Measurements from ENCODE around the gene GIMAP1.

Gene GIMAP1

DNA sequence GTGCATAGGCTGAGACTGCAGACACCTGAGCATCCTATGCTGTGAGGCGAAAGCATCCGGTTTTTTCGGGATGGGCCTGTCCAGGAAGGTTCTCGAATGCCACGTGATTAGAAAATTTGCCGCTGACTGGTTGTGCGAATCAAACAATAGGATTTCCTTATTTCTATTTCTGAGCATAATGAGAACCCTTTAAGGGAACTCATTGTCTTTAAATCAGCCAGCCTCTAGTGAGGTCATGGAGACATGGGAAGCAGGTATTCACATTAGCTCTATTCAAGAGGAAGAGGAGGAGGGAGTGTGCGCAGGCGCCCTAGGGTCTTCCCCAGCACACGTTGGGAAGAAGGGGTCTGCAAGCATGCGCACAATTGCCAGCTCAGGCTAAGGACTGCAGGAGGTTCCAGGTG is 5.6 kb downstream of the GIMAP1 start:
- H2AK5ac ChIP-seq (ENCODE audit: low read depth, low read length) = no peak overlapping the region
- peaks cover 0 to 3% of the 10 kb centered on the region in 2 donors for H3K9me3 ChIP-seq (replicated peaks in 1 of 2; ENCODE audit: control insufficient read depth in 2 of 2, insufficient read depth in 1 of 2, low read depth in 1 of 2, low read length in 2 of 2)
- H2BK5ac ChIP-seq (ENCODE audit: low read length) = no peak overlapping the region
- no peak overlapping the region for H2BK12ac ChIP-seq (ENCODE audit: low read length)
- peaks cover 2% of the 10 kb centered on the region for H3K79me1 ChIP-seq (ENCODE audit: low read depth, low read length)
- H3K36me3 ChIP-seq (replicated peaks in 1 of 2; ENCODE audit: control insufficient read depth in 2 of 2, insufficient read depth in 2 of 2, low read length in 2 of 2) = no peaks in the 10 kb centered on the region
- no peak overlapping the region for H3K23ac ChIP-seq (ENCODE audit: low read depth, low read length, poor library complexity)
- H4K8ac ChIP-seq (ENCODE audit: low read depth, low read length) = no peak overlapping the region
- H2BK15ac ChIP-seq (ENCODE audit: low read length) = no peak overlapping the region
- H2BK120ac ChIP-seq (ENCODE audit: low read depth, low read length) = no peak overlapping the region
- H2AFZ ChIP-seq (ENCODE audit: low read length) = no peak overlapping the region
- no peak overlapping the region for H3K4me3 ChIP-seq (ENCODE audit: low read length in 2 of 2)
- no peak overlapping the region for H3K4me2 ChIP-seq (ENCODE audit: insufficient read depth, low read length, poor library complexity, severe bottlenecking)
- H3K4ac ChIP-seq (ENCODE audit: low read length) = no peak overlapping the region
- H4K91ac ChIP-seq (ENCODE audit: low read depth, low read length, poor library complexity) = no peak overlapping the region
- no peak overlapping the region for H3K14ac ChIP-seq (ENCODE audit: low read length)
- WGBS, 2 donors (ENCODE audit: extremely low coverage in 2 of 2, insufficient read length in 2 of 2, insufficient replicate concordance in 1 of 2) = no CpG with 5 or more reads among the region's 11 CpGs
- DNase-seq (ENCODE audit: low spot score) = no peak
- no peaks in the 10 kb centered on the region for H3K4me1 ChIP-seq (ENCODE audit: control insufficient read depth in 2 of 2, insufficient read depth in 1 of 2, low read depth in 1 of 2, low read length in 2 of 2)
- peaks cover 0 to 9% (median 0%) of the 10 kb centered on the region in 3 experiments for H3K27me3 ChIP-seq (ENCODE audit: control insufficient read depth in 3 of 3, insufficient read depth in 3 of 3, low read depth in 1 of 3, low read length in 3 of 3)
- no peak overlapping the region for H3K27ac ChIP-seq (replicated peaks; ENCODE audit: low read length)
- no peak overlapping the region for H3K9ac ChIP-seq (ENCODE audit: low read depth, low read length, poor library complexity)
- H3K18ac ChIP-seq (ENCODE audit: low read length) = no peak overlapping the region

DNA sequence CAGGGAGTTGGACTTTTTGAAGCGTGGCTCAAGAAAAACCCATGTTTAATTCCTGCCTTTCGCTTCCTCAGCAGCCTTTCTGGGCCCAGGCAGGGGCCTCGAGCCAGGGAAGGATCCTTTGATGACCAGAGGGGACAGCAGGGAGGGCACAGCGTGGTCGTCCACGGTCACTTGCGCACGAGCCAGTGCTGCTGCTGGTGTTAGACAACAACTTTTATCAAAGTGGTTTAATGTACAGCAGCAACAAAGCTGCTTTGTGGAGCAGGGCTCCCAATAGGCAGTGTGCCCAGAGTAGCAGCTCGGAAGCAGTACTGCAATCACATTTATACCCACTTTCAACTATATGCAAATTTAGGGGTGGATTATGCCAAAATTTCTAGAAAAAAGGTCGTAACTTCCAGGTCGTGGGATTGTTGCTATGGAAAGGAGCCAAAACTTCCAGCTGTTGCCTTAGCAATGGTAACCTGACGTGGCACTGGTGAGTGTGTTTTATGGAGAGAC is 6.1 kb downstream of the GIMAP1 start:
- Histone ChIP-seq H3K4ac (ENCODE audit: low read length) (no peak overlapping the region), H3K9ac (ENCODE audit: low read depth, low read length, poor library complexity) (no peak overlapping the region), H2AFZ (ENCODE audit: low read length) (no peak overlapping the region), H2BK5ac (ENCODE audit: low read length) (no peak overlapping the region), H3K27me3 (ENCODE audit: control insufficient read depth in 3 of 3, insufficient read depth in 3 of 3, low read depth in 1 of 3, low read length in 3 of 3) (peaks cover 0 to 9% (median 0%) of the 10 kb centered on the region in 3 experiments), H3K23ac (ENCODE audit: low read depth, low read length, poor library complexity) (no peak overlapping the region), H3K4me2 (ENCODE audit: insufficient read depth, low read length, poor library complexity, severe bottlenecking) (no peak overlapping the region), H3K36me3 (replicated peaks in 1 of 2; ENCODE audit: control insufficient read depth in 2 of 2, insufficient read depth in 2 of 2, low read length in 2 of 2) (no peaks in the 10 kb centered on the region), H2AK5ac (ENCODE audit: low read depth, low read length) (no peak overlapping the region), H3K9me3 (replicated peaks in 1 of 2; ENCODE audit: control insufficient read depth in 2 of 2, insufficient read depth in 1 of 2, low read depth in 1 of 2, low read length in 2 of 2) (peaks cover 0 to 3% of the 10 kb centered on the region in 2 donors), H2BK15ac (ENCODE audit: low read length) (no peak overlapping the region), H3K4me1 (ENCODE audit: control insufficient read depth in 2 of 2, insufficient read depth in 1 of 2, low read depth in 1 of 2, low read length in 2 of 2) (no peaks in the 10 kb centered on the region), H2BK120ac (ENCODE audit: low read depth, low read length) (no peak overlapping the region), H4K8ac (ENCODE audit: low read depth, low read length) (no peak overlapping the region), H3K4me3 (ENCODE audit: low read length in 2 of 2) (no peak overlapping the region), H3K27ac (replicated peaks; ENCODE audit: low read length) (no peak overlapping the region), H3K14ac (ENCODE audit: low read length) (peak overlapping the region; percentile 32), H3K18ac (ENCODE audit: low read length) (no peak overlapping the region), H2BK12ac (ENCODE audit: low read length) (no peak overlapping the region), H3K79me1 (ENCODE audit: low read depth, low read length) (peaks cover 2% of the 10 kb centered on the region), H4K91ac (ENCODE audit: low read depth, low read length, poor library complexity) (no peak overlapping the region)
- DNase-seq (ENCODE audit: low spot score) = no peak
- WGBS, 2 donors (ENCODE audit: extremely low coverage in 2 of 2, insufficient read length in 2 of 2, insufficient replicate concordance in 1 of 2) = no CpG with 5 or more reads among the region's 12 CpGs

DNA sequence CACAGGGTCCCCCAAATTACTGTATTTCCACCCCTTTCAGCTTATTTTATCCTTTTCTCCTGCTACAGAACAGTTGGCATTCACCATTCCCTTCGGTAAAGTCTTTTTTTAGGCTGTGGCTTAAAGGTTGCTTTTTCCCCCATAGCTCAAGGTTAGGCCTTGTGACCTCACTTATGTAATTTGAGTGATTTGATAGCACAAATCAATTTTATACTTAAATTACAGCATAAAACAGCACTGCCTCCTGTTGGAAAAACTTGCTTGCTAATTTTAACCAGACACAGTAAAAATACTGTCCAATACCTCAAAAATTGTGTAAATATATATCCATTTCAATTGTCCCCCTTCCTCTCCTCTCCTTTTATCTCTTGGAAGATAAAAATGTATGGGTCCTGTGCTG is 7.1 kb downstream of the GIMAP1 start:
- H3K9me3 ChIP-seq (replicated peaks in 1 of 2; ENCODE audit: control insufficient read depth in 2 of 2, insufficient read depth in 1 of 2, low read depth in 1 of 2, low read length in 2 of 2) = peaks cover 0 to 8% of the 10 kb centered on the region in 2 donors
- H2AK5ac ChIP-seq (ENCODE audit: low read depth, low read length) = no peak overlapping the region
- WGBS, 2 donors (ENCODE audit: extremely low coverage in 2 of 2, insufficient read length in 2 of 2, insufficient replicate concordance in 1 of 2) = no CpG with 5 or more reads among the region's 1 CpG
- no peak overlapping the region for H2BK5ac ChIP-seq (ENCODE audit: low read length)
- no peak overlapping the region for H3K4me2 ChIP-seq (ENCODE audit: insufficient read depth, low read length, poor library complexity, severe bottlenecking)
- H3K23ac ChIP-seq (ENCODE audit: low read depth, low read length, poor library complexity) = no peak overlapping the region
- H2BK12ac ChIP-seq (ENCODE audit: low read length) = no peak overlapping the region
- no peak overlapping the region for H3K4me3 ChIP-seq (ENCODE audit: low read length in 2 of 2)
- no peak for DNase-seq (ENCODE audit: low spot score)
- H3K27ac ChIP-seq (replicated peaks; ENCODE audit: low read length) = no peak overlapping the region
- H3K4ac ChIP-seq (ENCODE audit: low read length) = no peak overlapping the region
- H4K91ac ChIP-seq (ENCODE audit: low read depth, low read length, poor library complexity) = no peak overlapping the region
- H3K79me1 ChIP-seq (ENCODE audit: low read depth, low read length) = peaks cover 2% of the 10 kb centered on the region
- no peak overlapping the region for H3K14ac ChIP-seq (ENCODE audit: low read length)
- H3K9ac ChIP-seq (ENCODE audit: low read depth, low read length, poor library complexity) = no peak overlapping the region
- no peaks in the 10 kb centered on the region for H3K36me3 ChIP-seq (replicated peaks in 1 of 2; ENCODE audit: control insufficient read depth in 2 of 2, insufficient read depth in 2 of 2, low read length in 2 of 2)
- no peak overlapping the region for H3K18ac ChIP-seq (ENCODE audit: low read length)
- H2BK15ac ChIP-seq (ENCODE audit: low read length) = no peak overlapping the region
- H3K27me3 ChIP-seq (ENCODE audit: control insufficient read depth in 3 of 3, insufficient read depth in 3 of 3, low read depth in 1 of 3, low read length in 3 of 3) = peaks cover 0 to 9% (median 0%) of the 10 kb centered on the region in 3 experiments
- H3K4me1 ChIP-seq (ENCODE audit: control insufficient read depth in 2 of 2, insufficient read depth in 1 of 2, low read depth in 1 of 2, low read length in 2 of 2) = no peaks in the 10 kb centered on the region
- H4K8ac ChIP-seq (ENCODE audit: low read depth, low read length) = no peak overlapping the region
- no peak overlapping the region for H2AFZ ChIP-seq (ENCODE audit: low read length)
- no peak overlapping the region for H2BK120ac ChIP-seq (ENCODE audit: low read depth, low read length)

DNA sequence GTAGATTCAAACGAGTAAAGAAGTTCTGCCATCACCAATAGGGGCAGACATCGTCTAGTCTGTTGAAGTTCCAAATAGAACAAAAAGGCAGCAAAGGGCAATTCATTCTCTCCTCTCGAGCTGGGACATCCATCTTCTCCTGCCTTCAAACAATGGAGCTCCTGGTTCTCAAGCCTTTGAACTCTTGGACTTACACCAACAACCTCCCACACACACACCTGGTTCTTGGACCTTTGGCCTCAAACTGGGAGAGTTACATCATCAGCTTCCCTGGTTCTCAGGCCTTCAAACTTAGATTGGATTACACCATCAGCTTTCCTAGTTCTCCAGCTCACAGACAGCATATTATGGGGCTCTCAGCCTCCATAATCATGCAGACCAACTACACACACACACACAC is 11.0 kb downstream of the GIMAP1 start:
- H3K4me3 ChIP-seq (ENCODE audit: low read length in 2 of 2) = no peak overlapping the region
- no CpG with 5 or more reads among the region's 3 CpGs for WGBS, 2 donors (ENCODE audit: extremely low coverage in 2 of 2, insufficient read length in 2 of 2, insufficient replicate concordance in 1 of 2)
- H3K23ac ChIP-seq (ENCODE audit: low read depth, low read length, poor library complexity) = no peak overlapping the region
- H2BK5ac ChIP-seq (ENCODE audit: low read length) = no peak overlapping the region
- H3K27me3 ChIP-seq (ENCODE audit: control insufficient read depth in 3 of 3, insufficient read depth in 3 of 3, low read depth in 1 of 3, low read length in 3 of 3) = no peaks in the 10 kb centered on the region
- no peak overlapping the region for H2BK12ac ChIP-seq (ENCODE audit: low read length)
- H3K27ac ChIP-seq (replicated peaks; ENCODE audit: low read length) = no peak overlapping the region
- no peak overlapping the region for H2BK15ac ChIP-seq (ENCODE audit: low read length)
- H3K4me2 ChIP-seq (ENCODE audit: insufficient read depth, low read length, poor library complexity, severe bottlenecking) = no peak overlapping the region
- no peak overlapping the region for H2AFZ ChIP-seq (ENCODE audit: low read length)
- no peak for DNase-seq (ENCODE audit: low spot score)
- H3K9me3 ChIP-seq (replicated peaks in 1 of 2; ENCODE audit: control insufficient read depth in 2 of 2, insufficient read depth in 1 of 2, low read depth in 1 of 2, low read length in 2 of 2) = peaks cover 0 to 8% of the 10 kb centered on the region in 2 donors
- no peak overlapping the region for H4K8ac ChIP-seq (ENCODE audit: low read depth, low read length)
- no peak overlapping the region for H3K18ac ChIP-seq (ENCODE audit: low read length)
- no peak overlapping the region for H2BK120ac ChIP-seq (ENCODE audit: low read depth, low read length)
- no peak overlapping the region for H4K91ac ChIP-seq (ENCODE audit: low read depth, low read length, poor library complexity)
- no peak overlapping the region for H3K14ac ChIP-seq (ENCODE audit: low read length)
- no peak overlapping the region for H2AK5ac ChIP-seq (ENCODE audit: low read depth, low read length)
- no peaks in the 10 kb centered on the region for H3K36me3 ChIP-seq (replicated peaks in 1 of 2; ENCODE audit: control insufficient read depth in 2 of 2, insufficient read depth in 2 of 2, low read length in 2 of 2)
- no peaks in the 10 kb centered on the region for H3K79me1 ChIP-seq (ENCODE audit: low read depth, low read length)
- H3K9ac ChIP-seq (ENCODE audit: low read depth, low read length, poor library complexity) = no peak overlapping the region
- H3K4ac ChIP-seq (ENCODE audit: low read length) = no peak overlapping the region
- no peaks in the 10 kb centered on the region for H3K4me1 ChIP-seq (ENCODE audit: control insufficient read depth in 2 of 2, insufficient read depth in 1 of 2, low read depth in 1 of 2, low read length in 2 of 2)

All from neuronal stem cell (in vitro differentiated cells).